ENCODE measurements around the gene GSTA5. TPM values are rescaled to one million over a fixed set of nuclear protein-coding genes. Genes with fewer than 3 reads are reported as not detected.
"Not testable (repeated sequence)": the region's sequence is repeated elsewhere in the genome, so short reads cannot be mapped to it uniquely, and the experiment has no call there.

The GSTA5 gene
- total RNA-seq, 1 donor from 2014 or later = not detected

DNA sequence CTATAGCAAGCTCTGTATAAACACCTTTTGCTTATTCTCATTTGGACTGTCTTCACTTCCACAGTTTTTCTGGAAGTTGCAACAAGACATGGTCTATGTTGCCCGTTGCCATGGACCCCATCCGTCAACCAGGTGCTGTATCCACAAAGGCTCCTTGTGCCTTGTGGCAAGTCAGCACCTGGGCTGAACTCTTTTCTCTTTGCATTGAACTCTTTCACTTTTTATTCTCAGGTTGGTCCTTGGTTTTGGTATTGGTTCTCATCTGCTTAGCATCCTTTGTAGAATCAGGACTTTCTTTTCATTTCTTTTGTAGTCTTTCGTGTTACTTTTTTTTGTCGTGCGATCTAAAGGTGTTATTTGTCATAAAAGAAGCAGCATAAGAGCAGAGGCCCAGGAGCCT, 32.0 kb downstream of the GSTA5 start:
- no peak for DNase-seq (ENCODE audit: extremely low spot score, unreplicated experiment)
- no peaks in the 10 kb centered on the region for H3K36me3 Mint-ChIP-seq
- H3K9me3 Mint-ChIP-seq = no peaks in the 10 kb centered on the region
- H3K27me3 Mint-ChIP-seq = no peaks in the 10 kb centered on the region
- TF ChIP-seq, protein P1, sequence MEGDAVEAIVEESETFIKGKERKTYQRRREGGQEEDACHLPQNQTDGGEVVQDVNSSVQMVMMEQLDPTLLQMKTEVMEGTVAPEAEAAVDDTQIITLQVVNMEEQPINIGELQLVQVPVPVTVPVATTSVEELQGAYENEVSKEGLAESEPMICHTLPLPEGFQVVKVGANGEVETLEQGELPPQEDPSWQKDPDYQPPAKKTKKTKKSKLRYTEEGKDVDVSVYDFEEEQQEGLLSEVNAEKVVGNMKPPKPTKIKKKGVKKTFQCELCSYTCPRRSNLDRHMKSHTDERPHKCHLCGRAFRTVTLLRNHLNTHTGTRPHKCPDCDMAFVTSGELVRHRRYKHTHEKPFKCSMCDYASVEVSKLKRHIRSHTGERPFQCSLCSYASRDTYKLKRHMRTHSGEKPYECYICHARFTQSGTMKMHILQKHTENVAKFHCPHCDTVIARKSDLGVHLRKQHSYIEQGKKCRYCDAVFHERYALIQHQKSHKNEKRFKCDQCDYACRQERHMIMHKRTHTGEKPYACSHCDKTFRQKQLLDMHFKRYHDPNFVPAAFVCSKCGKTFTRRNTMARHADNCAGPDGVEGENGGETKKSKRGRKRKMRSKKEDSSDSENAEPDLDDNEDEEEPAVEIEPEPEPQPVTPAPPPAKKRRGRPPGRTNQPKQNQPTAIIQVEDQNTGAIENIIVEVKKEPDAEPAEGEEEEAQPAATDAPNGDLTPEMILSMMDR (conservative IDR thresholded peaks at IDR 0.05) = no peak
- no peaks in the 10 kb centered on the region for H3K4me1 Mint-ChIP-seq (ENCODE audit: unreplicated experiment)
- no peak overlapping the region for H3K4me3 Mint-ChIP-seq
- no peak overlapping the region for H3K27ac Mint-ChIP-seq

DNA sequence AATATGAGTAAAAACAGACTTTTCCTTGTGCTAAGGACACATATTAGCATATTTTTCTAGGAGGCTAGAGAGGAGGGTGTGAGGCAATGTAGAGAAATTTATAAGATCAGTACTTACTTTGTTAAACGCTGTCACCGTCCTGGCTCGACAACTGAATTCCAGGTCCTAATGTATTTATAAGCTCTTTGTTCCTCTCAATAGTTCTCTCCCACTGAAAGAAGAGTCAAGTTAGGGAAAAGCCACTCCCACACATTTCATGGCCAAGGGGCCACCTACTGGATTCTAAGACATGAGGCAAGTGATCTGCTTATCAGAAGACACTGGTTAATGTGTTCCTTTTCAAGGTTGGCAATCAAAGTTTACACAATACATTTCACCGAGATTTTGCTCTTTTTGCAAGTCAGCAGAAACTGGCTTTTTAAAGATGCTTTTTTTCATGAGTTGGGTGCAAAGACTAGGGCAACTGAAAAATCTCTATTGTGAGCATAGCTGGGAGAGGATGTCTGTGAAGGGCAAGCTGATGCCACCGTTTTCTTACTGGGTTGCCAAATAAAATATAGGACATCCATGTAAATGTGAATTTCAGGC, 36.9 kb downstream of the GSTA5 start, which contains the start of gene GSTA1:
TSS of gene GSTA1 (minus strand) at position 149 of the 588 bp plus-strand sequence. CDS start 4,549 bp downstream, outside the sequence.
- H3K9me3 Mint-ChIP-seq; H3K4me1 Mint-ChIP-seq (ENCODE audit: unreplicated experiment); H3K36me3 Mint-ChIP-seq; H3K27me3 Mint-ChIP-seq; DNase-seq (ENCODE audit: extremely low spot score, unreplicated experiment): not testable (repeated sequence)
- Mint-ChIP-seq H3K4me3 (peak within 1 kb of the TSS; percentile 74), H3K27ac (peak within 1 kb of the TSS; percentile 6)

DNA sequence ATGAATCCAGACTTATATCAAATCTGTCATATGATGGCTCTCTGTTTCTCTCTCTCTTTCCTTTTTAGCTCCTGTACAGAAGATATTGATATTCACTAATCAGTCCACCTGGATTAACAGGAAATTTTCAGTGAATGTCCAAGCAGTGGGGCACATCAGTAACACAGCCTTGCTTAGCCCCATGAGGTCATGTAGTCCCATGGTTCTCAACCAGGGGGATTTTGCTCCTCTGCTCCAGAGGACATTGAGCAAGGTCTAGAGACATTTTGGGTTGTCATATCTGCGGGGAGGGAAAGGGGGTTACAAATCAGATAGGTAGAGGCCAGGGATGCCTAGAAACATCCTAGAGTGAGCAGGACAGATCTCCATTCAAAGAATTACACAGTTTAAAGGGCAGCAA, 37.8 kb downstream of the GSTA5 start:
- TF ChIP-seq, protein P1 (conservative IDR thresholded peaks at IDR 0.05) = no peak
- Mint-ChIP-seq H3K4me3 (peak overlapping the region; percentile 74), H3K36me3 (no peaks in the 10 kb centered on the region), H3K27ac (peak overlapping the region; percentile 4), H3K4me1 (ENCODE audit: unreplicated experiment) (no peaks in the 10 kb centered on the region), H3K9me3 (no peaks in the 10 kb centered on the region), H3K27me3 (peaks cover 5% of the 10 kb centered on the region)
- DNase-seq (ENCODE audit: extremely low spot score, unreplicated experiment) = no peak

DNA sequence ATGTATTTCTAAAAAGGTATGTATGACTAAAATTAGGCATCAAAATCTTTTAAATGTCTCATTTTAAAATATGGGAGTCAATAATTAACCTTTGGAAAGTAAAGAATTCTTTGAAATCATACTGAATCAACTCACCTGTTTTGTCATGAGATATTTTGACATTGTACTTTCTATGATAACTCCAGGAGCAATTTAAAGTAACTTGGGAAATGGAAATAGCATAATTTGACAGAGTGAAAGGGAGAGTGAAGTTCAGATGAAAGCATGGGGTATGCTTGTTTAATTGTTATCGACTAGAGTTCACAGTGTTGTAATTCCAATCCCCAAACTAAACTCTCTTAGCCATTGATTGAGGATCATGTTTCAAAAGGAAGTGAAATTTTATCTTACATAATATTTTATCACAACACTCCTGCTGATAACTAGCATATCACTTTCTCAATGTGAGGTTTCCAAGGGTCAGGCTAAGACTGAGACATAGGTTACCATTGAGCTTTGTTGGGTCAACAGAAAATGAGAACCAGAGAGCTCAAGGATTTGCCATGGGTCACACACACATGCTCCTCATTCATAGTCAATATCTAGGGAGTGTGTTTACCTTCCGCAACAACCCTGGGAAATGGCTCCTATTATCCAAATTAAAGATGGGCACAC, 39.3 kb downstream of the GSTA5 start:
- H3K27ac Mint-ChIP-seq = no peak overlapping the region
- no peaks in the 10 kb centered on the region for H3K36me3 Mint-ChIP-seq
- no peaks in the 10 kb centered on the region for H3K9me3 Mint-ChIP-seq
- TF ChIP-seq, protein P1 (conservative IDR thresholded peaks at IDR 0.05) = no peak
- DNase-seq (ENCODE audit: extremely low spot score, unreplicated experiment) = no peak
- peak overlapping the region; percentile 37 for H3K4me3 Mint-ChIP-seq
- H3K4me1 Mint-ChIP-seq (ENCODE audit: unreplicated experiment) = no peaks in the 10 kb centered on the region
- H3K27me3 Mint-ChIP-seq = peaks cover 5% of the 10 kb centered on the region

DNA sequence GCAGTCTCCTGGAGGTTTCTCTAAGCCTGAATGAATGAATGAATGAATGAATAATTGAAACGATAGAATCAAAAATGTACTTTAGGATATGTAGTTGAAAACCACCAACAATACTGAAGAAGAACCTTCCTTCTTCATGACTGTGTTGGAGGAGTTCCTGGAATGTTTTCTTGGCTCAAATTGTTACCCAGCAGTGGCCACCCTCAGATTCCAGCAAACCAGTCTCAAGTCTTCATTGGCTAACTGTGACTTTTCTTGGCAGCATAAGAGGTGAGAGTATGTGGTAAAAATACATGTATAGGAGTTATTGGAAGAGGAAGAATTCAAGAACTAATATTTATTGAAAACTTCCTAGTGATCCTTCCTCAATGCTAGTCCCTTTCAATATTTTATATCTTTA, 41.3 kb downstream of the GSTA5 start:
- H3K4me3 Mint-ChIP-seq; H3K9me3 Mint-ChIP-seq; H3K27me3 Mint-ChIP-seq; H3K36me3 Mint-ChIP-seq; DNase-seq (ENCODE audit: extremely low spot score, unreplicated experiment); H3K27ac Mint-ChIP-seq; H3K4me1 Mint-ChIP-seq (ENCODE audit: unreplicated experiment): not testable (repeated sequence)

DNA sequence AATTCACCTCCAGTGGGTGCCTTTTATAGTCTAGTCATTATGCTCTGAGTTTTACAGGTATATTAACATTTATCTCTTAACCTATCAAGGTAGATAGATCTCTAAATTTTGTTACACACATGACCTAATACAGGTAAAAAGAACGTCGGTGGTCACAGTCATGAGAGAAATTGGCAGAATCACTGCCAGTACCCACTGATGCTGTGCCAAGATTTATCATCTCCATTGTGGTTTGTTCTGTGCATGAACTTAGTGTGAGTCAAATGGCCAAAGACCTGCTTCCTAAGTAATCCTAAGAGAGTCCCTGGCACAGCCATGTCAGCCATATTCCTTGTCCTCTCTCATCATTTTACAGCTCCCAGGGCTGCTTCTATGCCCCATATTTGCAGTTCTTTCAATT, 46.2 kb downstream of the GSTA5 start:
- not testable (repeated sequence) for H3K27me3 Mint-ChIP-seq; H3K27ac Mint-ChIP-seq; DNase-seq (ENCODE audit: extremely low spot score, unreplicated experiment); H3K4me1 Mint-ChIP-seq (ENCODE audit: unreplicated experiment); H3K4me3 Mint-ChIP-seq; H3K36me3 Mint-ChIP-seq; H3K9me3 Mint-ChIP-seq

DNA sequence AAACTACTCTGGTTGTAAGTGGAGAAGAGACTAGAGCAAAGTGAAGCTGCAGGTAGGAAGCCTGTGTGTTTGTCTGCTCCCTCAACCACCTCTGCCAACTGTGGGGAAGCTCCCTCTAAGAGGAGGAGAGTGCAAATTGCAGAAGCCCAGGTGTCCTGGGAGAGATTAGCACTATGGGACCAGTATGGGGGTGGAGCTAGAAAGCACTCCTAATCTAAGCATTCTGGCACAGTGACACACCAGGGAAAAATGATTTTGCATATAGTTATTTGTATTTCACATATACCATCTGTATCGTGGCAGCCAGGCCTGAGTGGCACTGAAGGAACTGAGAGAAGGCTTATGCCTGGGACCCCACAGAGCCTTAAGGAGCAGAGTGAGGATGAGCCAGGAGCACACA, 49.8 kb downstream of the GSTA5 start:
- TF ChIP-seq, protein P1 (conservative IDR thresholded peaks at IDR 0.05) = no peak
- H3K4me3 Mint-ChIP-seq = no peak overlapping the region
- H3K4me1 Mint-ChIP-seq (ENCODE audit: unreplicated experiment) = no peaks in the 10 kb centered on the region
- no peaks in the 10 kb centered on the region for H3K36me3 Mint-ChIP-seq
- DNase-seq (ENCODE audit: extremely low spot score, unreplicated experiment) = no peak
- H3K27ac Mint-ChIP-seq = peak overlapping the region; percentile 9
- H3K9me3 Mint-ChIP-seq = peaks cover 6% of the 10 kb centered on the region
- H3K27me3 Mint-ChIP-seq = no peaks in the 10 kb centered on the region

DNA sequence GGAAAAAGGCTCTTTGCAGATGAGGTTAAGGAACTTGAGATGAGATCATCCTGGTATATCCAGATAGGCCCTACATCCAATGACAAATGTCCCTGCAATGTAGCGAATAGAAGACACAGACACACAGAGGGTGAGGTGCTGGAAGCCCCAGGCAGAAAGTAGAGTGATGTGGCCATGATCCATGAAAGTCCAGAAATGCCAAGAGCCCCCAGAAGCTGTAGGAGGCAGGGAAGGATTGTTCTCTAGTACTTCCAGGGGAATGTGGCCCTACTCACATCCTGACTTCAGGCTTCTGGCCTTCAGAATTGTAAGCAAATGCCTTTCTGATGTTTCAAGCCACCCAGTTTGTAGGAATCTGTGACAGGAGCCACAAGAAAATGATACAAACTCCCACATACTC, 51.0 kb downstream of the GSTA5 start:
- not testable (repeated sequence) for DNase-seq (ENCODE audit: extremely low spot score, unreplicated experiment); H3K36me3 Mint-ChIP-seq; H3K27me3 Mint-ChIP-seq; H3K4me1 Mint-ChIP-seq (ENCODE audit: unreplicated experiment); H3K4me3 Mint-ChIP-seq; H3K9me3 Mint-ChIP-seq; H3K27ac Mint-ChIP-seq

Data from type B pancreatic cell (in vitro differentiated cells).